ENCODE results near the gene IRF5.
"Not testable (repeated sequence)": the region's sequence is repeated elsewhere in the genome, so short reads cannot be mapped to it uniquely, and the experiment has no call there.

IRF5 gene

DNA sequence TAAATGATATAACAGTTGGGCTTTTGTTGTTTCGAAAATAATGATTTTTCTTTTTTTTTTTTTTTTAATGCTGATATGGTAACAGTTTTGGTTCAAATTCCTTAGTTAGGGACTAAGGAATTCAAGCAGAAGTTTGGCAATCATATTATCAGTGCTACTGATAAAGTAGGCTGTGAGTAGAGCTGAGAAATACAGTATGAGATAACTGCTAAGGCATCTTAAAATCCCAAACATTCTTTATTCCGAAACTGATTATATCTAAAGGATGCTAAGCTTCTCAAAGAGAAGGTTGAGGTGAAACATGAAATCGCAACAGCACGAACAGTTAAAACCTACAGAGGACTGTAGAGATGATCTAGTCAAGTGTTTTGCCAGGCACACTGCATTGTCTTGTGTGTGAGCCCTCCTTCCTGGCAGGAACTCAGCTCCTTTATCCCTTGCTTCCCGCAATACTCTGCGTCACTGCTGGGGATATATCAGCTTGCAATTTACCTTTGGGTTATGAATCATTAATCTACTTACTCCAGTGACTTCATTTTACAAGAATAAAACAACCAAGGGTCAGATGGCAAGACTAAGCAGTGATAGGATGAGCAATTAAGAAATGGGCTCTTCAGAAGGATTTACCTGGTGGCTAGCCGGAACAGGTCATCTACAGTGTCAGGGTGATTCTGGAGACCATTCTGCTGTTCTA is 36.7 kb downstream of the IRF5 start:
- no peaks in the 10 kb centered on the region for H3K4me1 ChIP-seq (ENCODE audit: control insufficient read depth, insufficient read depth, low read length)
- H3K9ac ChIP-seq (ENCODE audit: low read depth, low read length) = no peak overlapping the region
- H3K36me3 ChIP-seq (ENCODE audit: control insufficient read depth, insufficient read depth, low read length) = peaks cover 37% of the 10 kb centered on the region
- no peak overlapping the region for H3K4me3 ChIP-seq (ENCODE audit: low read depth, low read length)
- no peaks in the 10 kb centered on the region for H3K27me3 ChIP-seq (ENCODE audit: control insufficient read depth, insufficient read depth, low read length)
- H3K9me3 ChIP-seq (ENCODE audit: control insufficient read depth, insufficient read depth, low read length) = no peaks in the 10 kb centered on the region

DNA sequence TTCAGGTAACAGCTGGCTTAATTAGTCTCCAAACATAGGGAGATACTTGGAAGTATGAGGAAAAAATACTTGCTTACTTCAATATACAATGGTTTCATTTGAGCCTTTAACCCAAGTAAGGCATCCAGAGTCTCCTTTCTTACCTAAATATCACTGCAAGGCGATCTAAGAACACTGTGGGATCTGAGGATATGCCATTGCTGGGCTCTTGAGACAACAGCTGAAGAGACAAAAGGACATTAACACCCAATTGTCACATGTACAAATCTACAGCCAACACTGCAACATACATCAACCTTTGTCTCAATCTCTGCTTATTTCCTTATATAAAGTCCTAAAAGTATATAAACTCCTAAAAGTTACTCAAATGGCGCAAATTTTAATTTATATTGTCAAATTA is 44.4 kb downstream of the IRF5 start:
- H3K4me3 ChIP-seq (ENCODE audit: low read depth, low read length) = no peak overlapping the region
- H3K9ac ChIP-seq (ENCODE audit: low read depth, low read length) = no peak overlapping the region
- no peaks in the 10 kb centered on the region for H3K4me1 ChIP-seq (ENCODE audit: control insufficient read depth, insufficient read depth, low read length)
- no peaks in the 10 kb centered on the region for H3K9me3 ChIP-seq (ENCODE audit: control insufficient read depth, insufficient read depth, low read length)
- peaks cover 4% of the 10 kb centered on the region for H3K36me3 ChIP-seq (ENCODE audit: control insufficient read depth, insufficient read depth, low read length)
- H3K27me3 ChIP-seq (ENCODE audit: control insufficient read depth, insufficient read depth, low read length) = no peaks in the 10 kb centered on the region

DNA sequence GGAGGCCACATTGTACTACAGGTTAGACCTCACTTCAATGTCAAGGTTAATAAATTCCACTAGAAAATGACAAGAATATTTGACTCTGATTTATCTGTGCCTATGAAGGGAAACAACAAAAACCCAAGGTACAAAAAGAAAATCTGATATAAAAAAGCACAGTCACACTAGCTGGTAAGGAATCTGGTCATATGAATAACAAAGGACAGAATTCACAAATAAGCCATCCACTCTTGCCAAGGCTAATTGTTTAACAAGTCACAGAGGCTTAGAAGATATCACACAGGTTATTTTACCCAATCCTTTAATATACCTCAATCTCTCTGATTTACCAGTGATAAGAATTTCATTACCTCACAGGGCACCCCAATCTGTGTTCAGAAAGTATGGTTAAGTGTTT is 47.9 kb downstream of the IRF5 start:
- no peak overlapping the region for H3K9ac ChIP-seq (ENCODE audit: low read depth, low read length)
- H3K36me3 ChIP-seq (ENCODE audit: control insufficient read depth, insufficient read depth, low read length) = peaks cover 10% of the 10 kb centered on the region
- no peak overlapping the region for H3K4me3 ChIP-seq (ENCODE audit: low read depth, low read length)
- no peaks in the 10 kb centered on the region for H3K4me1 ChIP-seq (ENCODE audit: control insufficient read depth, insufficient read depth, low read length)
- H3K27me3 ChIP-seq (ENCODE audit: control insufficient read depth, insufficient read depth, low read length) = no peaks in the 10 kb centered on the region
- no peaks in the 10 kb centered on the region for H3K9me3 ChIP-seq (ENCODE audit: control insufficient read depth, insufficient read depth, low read length)

DNA sequence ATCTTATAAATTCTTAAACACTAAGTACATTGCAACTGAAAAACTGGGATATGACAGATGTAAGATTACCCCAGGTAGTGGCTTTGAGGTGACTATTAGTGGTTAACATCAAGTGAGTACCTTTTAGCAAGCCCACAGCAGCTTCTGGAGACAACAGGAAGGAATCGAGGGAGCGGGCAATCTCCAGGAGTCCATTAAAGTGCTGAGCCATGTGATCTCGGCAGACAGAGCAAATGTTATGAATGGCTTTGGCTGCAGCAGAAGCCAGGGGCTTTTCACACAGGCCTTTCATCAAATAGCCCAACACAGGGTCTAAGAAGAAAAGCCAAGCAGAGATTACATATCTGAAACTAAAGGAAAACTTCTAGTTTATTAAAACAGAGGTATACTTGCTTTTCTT is 48.9 kb downstream of the IRF5 start:
- Histone ChIP-seq H3K9ac (ENCODE audit: low read depth, low read length) (no peak overlapping the region), H3K4me3 (ENCODE audit: low read depth, low read length) (no peak overlapping the region), H3K9me3 (ENCODE audit: control insufficient read depth, insufficient read depth, low read length) (no peaks in the 10 kb centered on the region), H3K4me1 (ENCODE audit: control insufficient read depth, insufficient read depth, low read length) (no peaks in the 10 kb centered on the region), H3K36me3 (ENCODE audit: control insufficient read depth, insufficient read depth, low read length) (peaks cover 11% of the 10 kb centered on the region), H3K27me3 (ENCODE audit: control insufficient read depth, insufficient read depth, low read length) (no peaks in the 10 kb centered on the region)

DNA sequence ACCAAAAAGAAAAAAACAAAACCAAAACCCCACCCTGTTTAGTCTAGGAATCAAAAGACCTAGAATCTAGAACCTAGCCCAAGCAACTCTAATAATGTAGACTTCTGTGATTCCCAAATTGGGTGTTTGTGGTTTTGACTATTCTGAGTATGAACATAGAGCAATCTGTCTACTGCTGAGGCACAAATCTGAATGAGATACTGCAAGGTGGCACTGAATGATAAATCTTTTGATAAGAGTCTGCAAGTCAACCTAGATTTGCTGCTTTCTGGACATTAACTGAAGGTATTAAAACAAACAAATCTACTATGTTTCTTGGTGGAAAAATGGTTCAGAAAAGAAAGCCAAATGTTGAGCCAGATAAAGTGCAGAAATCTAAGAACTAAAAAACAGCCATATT is 50.6 kb downstream of the IRF5 start:
- Histone ChIP-seq H3K4me1 (ENCODE audit: control insufficient read depth, insufficient read depth, low read length) (no peaks in the 10 kb centered on the region), H3K9ac (ENCODE audit: low read depth, low read length) (no peak overlapping the region), H3K4me3 (ENCODE audit: low read depth, low read length) (no peak overlapping the region), H3K36me3 (ENCODE audit: control insufficient read depth, insufficient read depth, low read length) (peaks cover 11% of the 10 kb centered on the region), H3K27me3 (ENCODE audit: control insufficient read depth, insufficient read depth, low read length) (no peaks in the 10 kb centered on the region), H3K9me3 (ENCODE audit: control insufficient read depth, insufficient read depth, low read length) (no peaks in the 10 kb centered on the region)

DNA sequence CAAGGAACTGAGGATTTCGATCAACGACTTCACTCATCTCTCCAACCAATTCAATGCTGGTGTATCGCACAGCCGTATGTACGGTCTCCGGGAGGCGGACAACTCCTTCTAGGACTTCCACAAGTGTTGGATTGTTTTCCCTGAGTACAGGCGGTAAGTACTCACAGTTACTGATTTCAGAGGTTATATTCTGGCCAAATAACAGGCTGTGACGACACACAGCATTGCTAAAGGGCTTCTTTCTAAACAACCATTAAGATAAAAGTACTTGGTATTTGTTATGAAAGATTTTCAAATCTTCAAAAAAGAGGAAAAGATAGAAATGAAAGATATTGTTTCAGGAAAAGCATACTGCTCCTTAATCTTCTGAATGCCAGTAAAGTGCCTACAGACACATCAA is 52.2 kb downstream of the IRF5 start:
- Histone ChIP-seq H3K4me1 (ENCODE audit: control insufficient read depth, insufficient read depth, low read length) (no peaks in the 10 kb centered on the region), H3K9me3 (ENCODE audit: control insufficient read depth, insufficient read depth, low read length) (no peaks in the 10 kb centered on the region), H3K36me3 (ENCODE audit: control insufficient read depth, insufficient read depth, low read length) (peaks cover 11% of the 10 kb centered on the region), H3K27me3 (ENCODE audit: control insufficient read depth, insufficient read depth, low read length) (no peaks in the 10 kb centered on the region), H3K4me3 (ENCODE audit: low read depth, low read length) (no peak overlapping the region), H3K9ac (ENCODE audit: low read depth, low read length) (no peak overlapping the region)

DNA sequence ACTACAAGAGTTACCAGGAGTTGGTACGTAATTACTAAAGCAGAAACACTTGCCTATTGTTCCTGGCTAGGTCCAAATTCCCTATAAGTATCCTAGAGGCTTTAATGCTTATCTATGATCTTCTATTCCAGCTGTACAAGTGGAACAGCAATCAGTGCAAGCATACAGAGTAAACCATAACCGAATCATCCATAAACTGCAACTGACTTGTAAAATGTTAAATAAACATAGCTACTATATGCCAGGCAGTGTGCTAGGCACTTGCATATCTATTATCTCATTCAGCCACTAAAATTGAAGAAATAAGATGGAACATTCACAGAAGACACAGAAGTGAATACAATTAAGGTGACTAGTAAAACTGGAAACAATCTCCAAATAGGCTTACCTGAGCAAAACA is 55.7 kb downstream of the IRF5 start:
- H3K27me3 ChIP-seq (ENCODE audit: control insufficient read depth, insufficient read depth, low read length) = no peaks in the 10 kb centered on the region
- no peaks in the 10 kb centered on the region for H3K9me3 ChIP-seq (ENCODE audit: control insufficient read depth, insufficient read depth, low read length)
- no peak overlapping the region for H3K9ac ChIP-seq (ENCODE audit: low read depth, low read length)
- no peaks in the 10 kb centered on the region for H3K4me1 ChIP-seq (ENCODE audit: control insufficient read depth, insufficient read depth, low read length)
- no peak overlapping the region for H3K4me3 ChIP-seq (ENCODE audit: low read depth, low read length)
- H3K36me3 ChIP-seq (ENCODE audit: control insufficient read depth, insufficient read depth, low read length) = peaks cover 16% of the 10 kb centered on the region

DNA sequence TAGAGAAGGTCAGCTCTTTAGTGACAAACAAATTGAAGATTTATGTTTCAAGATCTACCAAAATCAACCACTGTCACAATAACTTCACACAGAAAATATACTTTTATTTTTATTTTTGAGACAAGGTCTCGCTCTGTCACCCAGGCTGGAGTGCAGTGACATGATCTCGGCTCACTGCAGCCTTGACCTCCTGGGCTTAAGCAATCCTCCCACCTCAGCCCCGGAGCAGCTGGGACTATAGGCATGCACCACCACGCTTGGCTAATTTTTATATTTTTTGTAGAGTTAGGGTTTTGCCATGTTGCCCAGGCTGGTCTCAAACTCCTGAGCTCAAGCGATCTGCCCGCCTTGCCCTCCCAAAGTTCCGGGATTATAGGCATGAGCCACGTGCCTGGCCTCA is 56.8 kb downstream of the IRF5 start:
- not testable (repeated sequence) for H3K9me3 ChIP-seq (ENCODE audit: control insufficient read depth, insufficient read depth, low read length); H3K27me3 ChIP-seq (ENCODE audit: control insufficient read depth, insufficient read depth, low read length); H3K4me1 ChIP-seq (ENCODE audit: control insufficient read depth, insufficient read depth, low read length); H3K9ac ChIP-seq (ENCODE audit: low read depth, low read length); H3K4me3 ChIP-seq (ENCODE audit: low read depth, low read length)
- H3K36me3 ChIP-seq (ENCODE audit: control insufficient read depth, insufficient read depth, low read length) = peaks cover 13% of the 10 kb centered on the region

DNA sequence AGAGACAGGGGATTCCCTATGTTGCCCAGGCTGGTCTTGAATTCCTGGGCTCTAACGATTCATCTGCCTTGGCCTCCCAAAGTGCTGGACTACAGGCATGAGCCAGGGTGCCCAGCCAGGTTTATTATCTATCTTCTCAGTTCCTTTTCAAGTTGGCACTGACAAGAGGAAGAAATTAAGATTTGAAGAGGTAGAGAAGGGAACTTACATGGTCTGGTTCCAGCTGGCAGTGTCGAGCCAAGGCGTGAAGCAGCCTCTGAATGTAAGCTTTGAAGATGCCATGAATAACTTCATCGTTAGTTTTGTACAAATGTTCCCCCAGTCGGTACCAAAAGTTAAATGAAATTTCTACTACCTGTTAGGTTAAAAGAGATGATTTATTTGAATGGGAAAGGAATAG is 59.5 kb downstream of the IRF5 start:
- H3K4me3 ChIP-seq (ENCODE audit: low read depth, low read length) = no peak overlapping the region
- no peaks in the 10 kb centered on the region for H3K9me3 ChIP-seq (ENCODE audit: control insufficient read depth, insufficient read depth, low read length)
- H3K9ac ChIP-seq (ENCODE audit: low read depth, low read length) = no peak overlapping the region
- no peaks in the 10 kb centered on the region for H3K4me1 ChIP-seq (ENCODE audit: control insufficient read depth, insufficient read depth, low read length)
- no peaks in the 10 kb centered on the region for H3K27me3 ChIP-seq (ENCODE audit: control insufficient read depth, insufficient read depth, low read length)
- peaks cover 18% of the 10 kb centered on the region for H3K36me3 ChIP-seq (ENCODE audit: control insufficient read depth, insufficient read depth, low read length)
